ENCODE data around the gene ATP1A4.
A peak's percentile ranks its signal among the peaks of the same experiment; 100 is the strongest.
"Not testable (repeated sequence)": the region's sequence is repeated elsewhere in the genome, so short reads cannot be mapped to it uniquely, and the experiment has no call there.

The ATP1A4 gene

DNA sequence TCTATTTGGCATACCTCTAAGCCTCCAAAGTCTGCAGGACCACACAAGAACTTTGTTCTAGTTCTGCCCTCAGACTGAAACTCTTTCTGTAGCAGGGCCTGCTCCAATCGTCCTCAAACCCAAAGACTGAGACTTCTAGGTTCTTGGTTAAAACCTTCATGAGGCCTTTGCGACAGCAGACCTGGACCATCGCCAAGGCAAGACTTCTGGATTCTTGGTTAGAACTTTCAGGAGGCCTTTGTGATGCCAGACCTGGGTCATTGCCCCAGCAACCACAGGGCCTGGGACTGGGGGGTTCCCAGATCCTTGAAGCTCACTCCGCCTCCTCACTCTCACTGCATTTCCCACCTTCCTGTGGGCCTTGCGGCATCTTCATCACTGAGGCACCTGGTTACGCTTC is at the start of gene ATP1A4:
TSS of gene ATP1A4 (plus strand) at position 301 of the 400 bp plus-strand sequence. CDS start 438 bp downstream, outside the sequence.
- DNase-seq = no peak

GRCh38 chr1:160101717-160102522 is 49.5 kb upstream of the ATP1A4 start:
- DNase-seq = no peak

DNA sequence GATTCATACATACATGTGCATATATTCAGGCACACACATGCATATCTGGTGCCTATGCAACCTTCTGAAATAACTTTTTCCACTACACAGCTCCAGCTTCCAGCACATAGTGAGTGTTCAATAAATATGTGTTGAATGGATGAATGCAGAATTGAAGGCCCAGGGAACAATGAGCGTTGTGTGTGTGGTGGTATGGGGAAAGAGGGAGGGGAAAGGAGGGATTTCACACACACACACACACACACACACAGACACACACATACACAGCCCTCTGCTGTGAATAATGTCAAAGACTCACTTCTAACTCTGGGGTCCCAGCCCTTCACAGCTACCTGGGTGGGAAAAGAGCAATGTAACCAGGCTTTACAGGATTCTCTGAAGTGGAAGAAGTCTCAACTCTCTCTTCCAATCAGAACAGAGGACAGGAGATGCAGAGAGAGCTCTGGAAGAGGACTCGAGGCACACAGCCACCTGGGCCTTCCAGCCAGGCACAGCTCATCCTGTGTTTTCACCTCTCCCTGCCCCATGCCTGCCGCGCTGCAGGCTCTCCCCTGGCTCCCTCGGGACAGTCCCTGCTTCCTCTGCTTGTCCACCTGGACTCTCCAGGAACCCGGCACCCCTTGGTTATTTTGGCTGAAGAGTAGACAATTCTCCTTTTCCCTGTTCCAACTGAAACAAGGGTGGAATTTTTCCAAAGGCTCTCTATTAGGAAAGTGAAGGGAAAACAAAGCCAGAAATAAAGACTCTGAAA is 47.6 kb upstream of the ATP1A4 start:
- no peak for DNase-seq

DNA sequence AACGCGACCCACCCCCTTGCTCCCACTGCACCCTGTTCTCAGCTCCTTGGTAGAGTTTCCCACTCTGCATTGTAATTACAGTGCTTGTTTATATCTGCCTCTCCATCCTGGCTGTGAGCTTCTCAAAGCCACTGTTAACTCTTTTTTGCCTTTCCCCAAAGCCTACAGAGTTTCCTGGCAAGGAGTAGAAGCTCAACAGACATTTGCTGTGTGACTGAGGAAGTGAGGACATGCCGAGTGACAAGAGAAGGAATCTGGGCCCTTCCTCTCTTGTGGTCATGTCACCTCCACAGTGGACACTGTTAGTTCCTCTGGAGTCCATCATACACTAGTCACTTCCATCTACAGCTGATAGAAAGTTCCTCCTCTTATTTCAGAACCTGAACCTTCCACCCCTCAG is 46.9 kb upstream of the ATP1A4 start:
- DNase-seq = peak; percentile 29 to 44

DNA sequence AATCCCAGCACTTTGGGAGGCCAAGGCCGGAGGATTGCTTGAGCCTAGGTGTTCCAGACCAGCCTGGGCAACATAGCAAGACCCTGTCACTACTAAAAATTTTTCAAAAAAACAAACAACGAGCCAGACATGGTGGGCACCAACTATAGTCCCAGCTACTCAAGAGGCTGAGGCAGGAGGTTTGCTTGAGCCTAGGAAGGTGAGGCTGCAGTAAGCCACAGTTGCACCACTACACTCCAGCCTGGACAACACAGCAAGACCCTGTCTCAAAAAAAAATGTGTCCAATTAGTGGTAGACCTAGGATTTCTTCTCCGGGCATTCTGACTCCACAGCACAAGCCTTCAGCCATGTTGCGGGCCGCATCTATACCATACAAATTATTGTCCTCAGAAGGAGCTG is 46.2 kb upstream of the ATP1A4 start:
- DNase-seq = no peak

GRCh38 chr1:160107512-160107911 is 43.9 kb upstream of the ATP1A4 start:
- no peak for DNase-seq

DNA sequence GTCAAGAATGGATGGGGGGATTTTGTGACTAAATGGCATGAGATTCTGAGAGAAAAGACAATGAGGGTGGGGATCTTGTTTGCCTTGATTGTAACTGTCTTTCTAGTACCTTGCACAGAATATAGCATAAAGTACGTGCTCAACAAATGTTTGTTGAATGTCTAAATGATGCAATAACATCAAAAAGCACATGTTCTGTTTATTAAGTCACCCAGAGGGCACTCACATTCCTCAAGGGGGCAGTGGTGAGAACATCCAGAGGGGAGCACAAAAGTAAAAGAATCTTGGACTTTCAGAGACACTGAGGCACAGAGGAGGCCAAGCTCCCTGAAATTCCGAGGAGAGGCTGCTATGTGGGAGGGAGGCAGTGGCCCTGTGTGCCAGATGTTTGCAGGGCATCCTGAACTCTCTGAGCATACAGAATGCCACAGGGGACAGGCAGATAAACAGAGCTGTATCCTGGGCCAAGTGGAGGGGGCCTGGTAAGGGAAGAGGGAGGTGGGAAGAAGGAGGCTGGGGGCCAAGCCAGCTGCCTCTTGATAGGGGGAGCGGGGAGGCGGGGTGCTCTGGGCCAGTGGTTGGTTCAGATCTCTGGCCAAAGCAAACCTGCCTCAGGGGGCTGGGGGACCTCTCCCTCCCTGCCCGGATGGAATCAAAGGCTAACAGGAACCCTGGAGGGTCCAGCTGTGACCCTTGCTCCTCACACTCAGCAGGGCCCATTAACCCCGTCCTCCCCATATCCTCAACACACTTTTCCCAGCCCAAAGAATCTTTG is 42.3 kb upstream of the ATP1A4 start:
- peak; percentile 31 to 42 for DNase-seq

DNA sequence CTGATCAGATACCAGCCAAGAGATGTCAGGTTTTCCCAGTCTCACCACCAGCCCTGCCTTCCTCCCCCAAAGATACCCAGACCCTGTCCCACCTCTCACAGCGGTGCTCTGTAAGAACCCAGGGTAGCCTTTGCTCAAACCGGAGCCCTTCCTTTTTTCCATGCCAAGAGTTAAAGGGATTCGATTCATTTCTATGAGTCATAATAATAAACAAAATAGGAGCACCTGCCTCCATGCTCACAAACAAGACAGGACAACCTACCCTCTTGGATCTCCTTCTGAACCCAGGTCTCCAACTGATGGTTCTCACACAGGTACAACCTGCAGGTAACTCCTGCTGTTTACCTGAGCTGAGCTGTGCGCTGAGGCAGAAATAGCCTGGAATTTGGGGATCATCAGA is 41.7 kb upstream of the ATP1A4 start:
- DNase-seq = no peak

DNA sequence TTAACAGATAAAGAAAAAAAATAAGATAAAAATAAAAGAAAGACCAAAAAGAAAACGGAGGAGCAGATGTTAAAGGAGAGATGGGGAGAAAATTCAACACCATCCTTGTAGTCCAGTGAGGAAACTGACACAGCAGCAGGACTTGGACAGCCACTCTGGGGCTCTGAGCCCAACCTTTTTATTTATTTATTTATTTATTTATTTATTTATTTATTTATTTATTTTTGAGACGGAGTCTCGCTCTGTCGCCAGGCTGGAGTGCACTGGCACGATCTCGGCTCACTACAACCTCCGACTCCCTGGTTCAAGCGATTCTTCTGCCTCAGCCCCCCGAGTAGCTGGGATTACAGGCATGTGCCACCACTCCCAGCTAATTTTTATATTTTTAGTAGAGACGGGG is 39.9 kb upstream of the ATP1A4 start:
- DNase-seq = not testable (repeated sequence)

DNA sequence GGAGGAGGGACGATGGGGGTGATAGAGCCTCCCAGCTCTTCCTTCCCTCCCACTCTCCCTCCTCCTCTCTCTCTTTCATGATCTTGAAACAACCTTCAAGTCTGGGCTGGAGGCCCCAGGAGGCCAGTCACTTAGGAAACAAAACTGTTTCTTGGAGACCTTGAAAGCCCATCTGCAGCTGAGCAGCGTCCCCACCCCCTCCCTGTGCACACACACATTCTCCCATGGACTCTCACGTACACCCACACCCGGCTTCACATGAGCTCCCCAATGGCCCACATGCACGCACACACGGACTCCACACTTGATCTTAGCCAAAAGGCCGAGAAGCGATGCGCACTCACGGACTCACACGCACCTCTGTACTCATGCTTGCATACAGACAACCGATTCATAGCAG is 39.0 kb upstream of the ATP1A4 start:
- DNase-seq = no peak

- no peak for DNase-seq
Measured at GRCh38 chr1:160113407-160113806, 38.0 kb upstream of the ATP1A4 start.

GRCh38 chr1:160114085-160114484 is 37.3 kb upstream of the ATP1A4 start:
- DNase-seq = no peak

DNA sequence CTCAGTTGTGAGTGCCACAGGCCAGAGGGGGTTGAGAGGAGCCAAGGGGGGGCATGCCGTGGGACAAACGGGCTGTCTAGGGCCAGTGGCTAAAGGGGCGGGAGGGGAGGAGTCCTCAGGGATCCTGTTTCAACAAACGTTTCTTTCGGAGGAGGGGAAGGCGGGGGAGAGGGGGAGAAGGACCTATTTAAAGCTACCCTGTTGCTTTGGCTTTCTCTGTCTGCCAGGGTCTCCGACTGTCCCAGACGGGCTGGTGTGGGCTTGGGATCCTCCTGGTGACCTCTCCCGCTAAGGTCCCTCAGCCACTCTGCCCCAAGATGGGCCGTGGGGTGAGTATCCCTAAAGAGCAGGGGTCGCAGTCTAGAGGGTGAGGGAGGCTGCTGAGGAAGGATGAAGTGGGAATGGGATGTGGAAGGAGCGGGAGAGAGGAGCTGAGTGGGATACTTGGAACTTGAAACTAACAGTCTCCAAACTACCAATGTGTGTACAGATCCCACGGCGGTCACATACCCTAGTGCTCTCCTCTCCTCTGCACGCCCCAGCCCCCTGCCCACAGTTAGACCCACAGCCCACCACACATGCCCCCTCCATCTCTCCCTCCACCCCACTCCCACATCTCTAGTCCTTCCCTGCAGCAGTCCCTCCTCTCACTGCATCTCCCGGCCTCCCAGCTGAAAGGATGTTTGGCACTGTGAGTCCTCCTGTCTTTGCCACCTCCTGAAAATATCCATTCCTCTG is 35.7 kb upstream of the ATP1A4 start, which contains the start of gene ATP1A2:
TSS of gene ATP1A2 (plus strand) at position 215 of the 738 bp plus-strand sequence. CDS start at position 318, 103 bp downstream.
- no peak for DNase-seq

DNA sequence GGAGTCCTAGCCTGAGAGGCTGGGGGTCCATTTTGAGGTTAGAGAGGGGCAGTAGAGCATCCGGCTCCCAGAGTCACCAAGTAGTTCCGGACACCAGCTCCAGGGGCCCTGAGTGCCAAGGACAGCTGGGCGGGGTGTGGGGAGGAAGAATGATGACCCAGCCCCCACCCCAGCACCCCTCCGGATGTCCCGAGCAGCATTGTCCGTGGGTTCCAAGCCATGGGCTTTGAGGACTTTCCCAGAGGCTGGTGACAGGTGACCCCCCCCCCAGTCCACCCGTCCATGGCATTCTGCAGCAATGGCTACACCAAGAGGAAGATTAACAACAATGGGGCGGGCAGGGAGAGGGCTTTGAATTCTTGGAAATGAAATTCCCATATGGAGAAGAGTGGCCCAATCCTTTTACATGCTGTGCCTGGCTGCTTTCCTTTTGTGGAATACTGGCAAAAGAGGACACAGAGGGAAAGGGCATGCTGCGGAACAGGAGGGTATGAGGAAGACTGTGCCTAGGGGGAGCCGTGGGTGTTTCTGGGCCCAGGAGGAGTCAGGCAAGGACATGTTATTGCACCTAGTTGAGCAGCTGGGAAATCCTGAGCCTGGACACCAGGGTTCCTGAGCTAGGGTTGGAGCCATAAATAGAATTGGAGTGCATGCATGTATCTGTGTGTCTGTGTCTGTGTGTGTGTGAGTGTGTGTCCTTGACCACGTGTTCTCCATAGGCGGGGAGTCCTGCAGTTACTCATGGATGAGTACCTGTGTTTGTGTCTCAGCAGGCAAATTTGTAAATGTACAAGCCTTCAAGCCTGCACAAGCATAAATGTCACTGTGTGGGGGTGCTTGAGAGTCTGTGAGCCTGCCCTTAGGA is 34.9 kb upstream of the ATP1A4 start:
- DNase-seq = no peak

DNA sequence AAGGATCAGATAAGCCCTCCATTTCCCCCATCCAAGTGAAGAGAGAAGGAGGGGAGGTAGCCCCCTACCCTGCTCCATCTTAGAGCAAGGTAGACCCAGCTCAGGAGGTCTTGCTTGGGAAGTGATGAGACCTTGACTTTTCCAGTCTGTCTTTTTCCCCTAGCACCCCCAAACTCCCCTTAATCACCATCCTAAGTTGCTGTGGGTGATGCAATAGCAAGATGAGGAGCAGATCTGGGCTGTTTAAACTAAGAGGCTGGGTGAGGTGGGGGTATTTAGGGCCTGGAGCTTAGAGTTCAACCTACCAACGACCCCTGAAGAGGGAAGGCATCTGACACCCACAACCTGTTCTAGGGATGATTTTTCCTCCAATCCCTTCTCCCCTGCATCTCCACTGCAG is 34.1 kb upstream of the ATP1A4 start:
- DNase-seq = no peak

DNA sequence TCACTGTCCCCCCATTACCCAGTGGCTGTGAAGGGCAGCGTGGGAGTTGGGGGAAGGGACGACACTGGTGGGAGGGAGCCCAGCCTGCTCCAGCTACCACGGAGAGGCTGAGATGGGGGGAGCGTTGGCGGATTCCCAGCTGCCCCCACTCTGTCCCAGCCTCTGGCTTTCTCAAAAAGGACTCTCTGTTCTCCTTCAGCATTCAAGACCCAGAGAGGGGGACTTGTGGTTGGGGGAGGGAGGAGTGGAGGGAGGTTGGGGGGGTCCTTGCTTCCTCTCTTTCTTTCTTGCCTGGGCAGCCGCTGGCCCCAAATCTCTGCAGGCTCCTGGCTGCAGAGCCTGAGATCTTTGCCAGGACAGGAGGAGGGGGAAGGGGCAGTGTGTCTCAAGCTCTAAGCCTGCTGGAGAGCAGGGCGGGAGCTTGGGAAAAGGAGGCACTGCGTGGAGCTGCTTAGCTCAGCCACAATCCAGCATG is 33.7 kb upstream of the ATP1A4 start:
- no peak for DNase-seq

DNA sequence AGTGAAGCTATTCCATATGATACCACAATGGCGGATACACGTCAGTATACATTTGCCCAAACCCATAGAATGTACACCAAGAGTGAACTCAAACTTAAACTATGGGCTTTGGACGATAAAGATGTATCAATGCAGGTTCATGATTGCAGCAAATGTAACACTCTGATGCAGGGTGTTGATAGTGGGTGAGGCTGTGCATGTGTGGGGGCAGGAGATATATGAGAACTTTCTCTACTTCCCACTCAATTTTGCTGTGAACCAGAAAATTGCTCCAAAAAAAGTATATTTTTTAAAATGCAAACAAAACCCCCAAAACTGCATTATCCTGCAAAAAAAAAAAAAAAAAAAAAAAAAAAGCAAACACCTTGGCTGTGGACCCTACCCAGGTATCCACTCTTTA is 32.5 kb upstream of the ATP1A4 start:
- no peak for DNase-seq

DNA sequence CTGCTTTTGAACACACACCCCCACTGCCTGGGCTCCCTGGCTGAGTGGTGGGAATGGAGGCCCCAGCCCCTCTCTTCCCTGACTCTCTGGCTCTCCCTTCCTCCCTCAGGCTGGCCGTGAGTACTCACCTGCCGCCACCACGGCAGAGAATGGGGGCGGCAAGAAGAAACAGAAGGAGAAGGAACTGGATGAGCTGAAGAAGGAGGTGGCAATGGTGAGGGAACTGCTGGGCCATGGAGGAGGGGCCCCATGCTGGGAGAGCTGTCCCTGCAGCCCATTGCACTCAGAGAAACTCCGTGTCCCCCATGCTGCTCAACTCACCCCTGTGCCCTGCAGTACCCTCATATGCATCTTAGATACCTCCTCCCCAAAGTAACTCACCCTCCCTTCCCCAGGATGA is 30.6 kb upstream of the ATP1A4 start:
- DNase-seq = no peak

GRCh38 chr1:160121388-160121787 is 30.0 kb upstream of the ATP1A4 start:
- DNase-seq = no peak

DNA sequence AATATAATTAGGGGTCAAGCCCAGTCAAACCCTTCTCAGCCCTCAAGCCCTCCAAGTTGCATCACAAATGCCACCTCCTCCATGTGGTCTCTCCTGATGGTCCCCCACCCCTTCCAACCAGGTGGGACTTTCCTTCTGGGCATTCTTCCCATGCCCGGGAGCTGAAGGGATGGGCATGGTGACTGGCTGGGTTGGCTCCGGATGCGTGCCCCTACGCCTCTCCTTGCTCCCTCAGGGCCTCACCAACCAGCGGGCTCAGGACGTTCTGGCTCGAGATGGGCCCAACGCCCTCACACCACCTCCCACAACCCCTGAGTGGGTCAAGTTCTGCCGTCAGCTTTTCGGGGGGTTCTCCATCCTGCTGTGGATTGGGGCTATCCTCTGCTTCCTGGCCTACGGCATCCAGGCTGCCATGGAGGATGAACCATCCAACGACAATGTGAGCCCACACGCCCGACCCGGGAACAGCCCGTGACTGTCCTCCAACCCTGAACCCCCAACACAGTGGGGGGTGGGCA is 28.4 kb upstream of the ATP1A4 start:
- DNase-seq = no peak

GRCh38 chr1:160123726-160124125 is 27.7 kb upstream of the ATP1A4 start:
- no peak for DNase-seq
